Measurements from ENCODE around the gene CD40LG.

The CD40LG gene

DNA sequence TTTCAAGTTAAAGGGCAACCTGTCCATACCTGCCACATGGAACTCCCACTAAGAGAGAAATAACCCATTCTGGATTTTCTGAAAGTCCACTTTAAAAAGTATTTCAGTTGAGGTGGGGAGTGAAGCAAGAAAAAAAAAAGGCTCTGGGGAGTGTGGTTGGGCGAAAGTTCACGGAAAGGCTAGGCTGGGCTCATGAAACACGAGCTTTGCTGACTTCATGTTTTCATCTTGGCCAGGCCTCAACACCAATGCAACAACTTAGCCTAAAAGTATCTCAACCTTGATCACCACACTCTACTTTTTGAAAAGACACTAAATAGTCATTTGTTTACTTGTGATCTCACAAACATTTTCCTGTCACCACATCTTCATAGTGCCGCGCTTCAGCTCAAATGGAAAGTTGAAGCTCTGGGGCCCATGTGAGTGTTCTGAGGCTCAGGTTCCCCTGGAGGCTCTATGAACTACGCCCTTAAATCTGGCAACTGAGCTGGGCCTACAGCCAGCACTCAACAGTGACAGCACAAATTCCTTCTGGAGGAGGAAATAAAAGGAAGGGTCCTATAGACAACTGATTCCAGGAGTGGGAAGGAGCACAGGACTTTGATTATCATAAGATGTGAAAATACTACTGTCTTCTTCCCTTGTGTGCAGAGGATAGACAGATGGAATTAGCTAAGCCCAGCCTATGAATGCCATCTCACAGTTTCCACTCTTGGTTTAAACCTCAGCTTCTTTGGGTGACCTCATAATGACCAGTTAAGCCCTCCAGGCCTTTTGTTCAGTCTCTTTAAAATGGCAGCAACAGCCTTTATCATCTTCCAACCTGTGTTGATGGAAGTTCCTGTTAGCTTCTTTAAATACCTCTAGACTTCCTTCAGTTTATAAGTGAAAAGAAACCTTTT is 5.1 kb downstream of the CD40LG start:
- DNase-seq: no peak

DNA sequence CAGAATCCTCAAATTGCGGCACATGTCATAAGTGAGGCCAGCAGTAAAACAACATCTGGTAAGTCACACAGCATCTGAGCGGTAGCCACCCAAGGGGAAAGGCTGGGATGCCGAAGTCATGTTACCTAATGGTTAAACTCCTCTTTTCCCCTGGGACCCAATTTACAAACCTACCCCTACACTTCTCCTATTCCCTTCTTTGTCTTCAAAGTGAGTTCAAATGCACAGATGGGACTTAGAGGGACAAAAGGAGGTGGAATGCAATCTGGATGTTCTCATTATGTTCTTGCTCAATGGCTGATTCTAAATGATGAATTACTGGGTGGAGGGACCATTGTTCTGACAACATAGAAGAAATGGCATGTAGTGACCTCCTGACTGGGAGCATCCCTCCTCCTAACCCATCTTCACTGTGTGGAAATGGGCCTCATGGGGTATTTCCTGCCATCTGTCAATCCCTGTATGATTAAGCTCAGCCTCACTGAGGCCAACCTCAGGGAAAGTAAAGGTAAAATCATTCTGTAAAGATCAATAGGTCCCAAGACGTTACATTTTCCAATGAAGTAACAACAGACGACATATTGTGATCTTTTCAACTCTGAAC is 8.5 kb downstream of the CD40LG start:
- no peak for DNase-seq

DNA sequence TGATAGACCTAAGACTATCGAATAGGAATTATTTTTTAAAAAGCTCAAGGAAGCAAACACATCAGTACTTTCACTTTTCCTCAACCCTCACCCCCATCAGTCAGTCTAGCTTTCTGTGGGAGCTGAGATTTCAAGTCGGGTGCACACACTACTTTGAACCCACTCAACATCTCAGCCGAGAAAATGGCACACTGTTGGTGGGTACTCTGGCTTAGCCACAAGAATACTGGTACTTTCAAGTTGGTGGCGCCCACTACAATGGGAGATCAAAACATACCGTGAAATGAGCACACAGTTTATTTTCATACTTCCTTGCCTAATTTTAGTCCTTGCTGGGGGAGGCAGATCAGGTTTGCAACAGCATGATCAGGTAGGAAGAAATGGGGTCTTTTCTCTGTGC is 10.2 kb downstream of the CD40LG start:
- no peak for DNase-seq

DNA sequence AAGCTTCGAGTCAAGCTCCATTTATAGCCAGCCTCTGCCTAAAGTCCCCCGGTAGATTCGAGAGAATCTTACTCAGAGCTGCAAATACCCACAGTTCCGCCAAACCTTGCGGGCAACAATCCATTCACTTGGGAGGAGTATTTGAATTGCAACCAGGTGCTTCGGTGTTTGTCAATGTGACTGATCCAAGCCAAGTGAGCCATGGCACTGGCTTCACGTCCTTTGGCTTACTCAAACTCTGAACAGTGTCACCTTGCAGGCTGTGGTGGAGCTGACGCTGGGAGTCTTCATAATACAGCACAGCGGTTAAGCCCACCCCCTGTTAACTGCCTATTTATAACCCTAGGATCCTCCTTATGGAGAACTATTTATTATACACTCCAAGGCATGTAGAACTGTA is 11.2 kb downstream of the CD40LG start:
- no peak for DNase-seq

DNA sequence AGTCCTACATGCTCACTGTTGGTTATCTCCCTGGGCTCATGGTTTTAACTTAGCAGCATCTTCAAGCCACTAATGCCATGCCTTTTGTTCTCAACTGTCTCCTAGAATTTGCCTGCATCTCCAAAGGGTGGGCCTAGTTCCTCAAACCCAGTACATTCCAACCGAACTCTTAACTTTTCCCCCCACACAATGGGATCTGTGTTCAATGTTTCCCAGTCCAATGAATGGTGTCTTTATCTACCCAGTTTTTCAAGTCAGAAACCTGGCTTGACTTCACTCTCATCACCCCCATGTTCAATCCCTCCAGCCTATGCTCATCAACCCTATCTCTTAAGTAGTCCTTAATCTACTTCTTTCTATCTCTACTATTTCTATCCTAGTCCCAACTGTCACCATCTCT is 12.9 kb downstream of the CD40LG start:
- no peak for DNase-seq

GRCh38 chrX:136662104-136662503 is 14.1 kb downstream of the CD40LG start:
- DNase-seq: no peak

DNA sequence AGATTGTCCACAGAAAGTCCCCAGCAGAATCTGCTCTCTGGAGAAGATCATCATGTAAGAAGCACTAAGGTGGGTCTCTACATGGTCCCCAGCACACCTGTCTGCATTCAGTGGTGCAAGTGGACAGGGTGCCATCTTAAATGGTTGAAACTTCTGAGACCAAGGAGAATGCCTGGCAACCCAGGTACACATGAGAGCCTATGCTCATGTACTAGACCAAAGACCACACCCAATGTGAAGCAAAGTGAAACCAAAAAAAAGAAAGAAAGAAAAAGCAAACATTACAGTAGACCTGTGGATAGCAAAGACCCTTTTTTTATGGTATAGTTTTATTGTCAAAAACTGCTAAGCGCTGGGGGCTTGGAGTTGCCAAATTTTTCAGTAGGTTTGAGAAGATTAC is 15.0 kb downstream of the CD40LG start:
- no peak for DNase-seq

DNA sequence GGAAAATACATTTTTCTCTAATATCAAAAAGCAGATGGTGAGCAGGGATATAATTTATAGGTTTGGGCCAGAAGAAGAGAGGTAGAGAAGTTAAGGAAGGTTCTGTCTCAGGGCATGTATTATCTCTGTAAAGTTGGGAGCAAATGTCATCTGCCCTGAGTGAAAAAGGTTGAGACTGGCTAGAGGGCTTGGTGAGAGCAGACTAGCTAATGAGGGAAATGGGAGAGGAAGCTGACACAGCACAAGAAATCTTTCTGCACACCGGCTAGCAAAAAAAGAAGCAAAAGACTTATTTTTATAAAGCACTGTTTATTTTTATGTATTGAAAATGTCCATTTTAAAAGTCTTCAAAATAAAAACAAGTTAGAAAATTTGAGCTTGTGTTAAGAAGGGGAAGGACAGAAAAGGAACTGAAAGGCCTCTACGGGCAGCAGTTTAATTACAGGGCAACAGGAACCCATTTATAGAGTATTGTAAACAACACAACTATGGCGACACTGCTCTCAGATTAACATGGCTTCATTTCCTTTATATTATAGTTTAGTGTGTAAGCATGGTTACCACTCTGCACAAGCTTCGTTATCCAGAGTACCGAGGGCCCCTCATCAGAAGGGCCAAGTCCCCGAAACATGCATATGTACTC is 17.4 kb downstream of the CD40LG start:
- peak; percentile 39 for DNase-seq

GRCh38 chrX:136666088-136666487 is 18.1 kb downstream of the CD40LG start:
- DNase-seq: no peak

- DNase-seq: no peak
Observed at GRCh38 chrX:136667446-136668168, 19.6 kb downstream of the CD40LG start.

GRCh38 chrX:136671006-136671610 is 23.1 kb downstream of the CD40LG start:
- no peak for DNase-seq

GRCh38 chrX:136674270-136674985 is 26.5 kb downstream of the CD40LG start:
- no peak for DNase-seq

DNA sequence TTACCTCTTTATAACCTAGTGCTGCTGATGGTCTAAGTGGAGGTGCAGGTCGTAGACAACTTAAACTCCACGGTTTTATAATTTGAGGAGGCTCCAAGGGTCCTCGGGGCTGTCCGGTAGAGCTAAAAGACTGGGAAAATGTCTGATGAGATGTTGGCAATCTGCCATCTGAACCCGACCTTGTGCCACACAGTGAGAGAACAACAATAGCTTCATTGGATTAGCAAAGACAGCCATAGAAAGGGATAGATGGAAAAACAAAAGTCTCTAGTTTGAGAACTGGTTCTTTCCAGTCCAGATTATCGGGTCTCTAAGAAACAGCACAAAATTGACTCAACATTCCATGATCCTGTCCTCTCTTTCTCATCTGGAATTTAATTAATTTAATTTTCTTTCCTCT is 31.6 kb downstream of the CD40LG start:
- no peak for DNase-seq

DNA sequence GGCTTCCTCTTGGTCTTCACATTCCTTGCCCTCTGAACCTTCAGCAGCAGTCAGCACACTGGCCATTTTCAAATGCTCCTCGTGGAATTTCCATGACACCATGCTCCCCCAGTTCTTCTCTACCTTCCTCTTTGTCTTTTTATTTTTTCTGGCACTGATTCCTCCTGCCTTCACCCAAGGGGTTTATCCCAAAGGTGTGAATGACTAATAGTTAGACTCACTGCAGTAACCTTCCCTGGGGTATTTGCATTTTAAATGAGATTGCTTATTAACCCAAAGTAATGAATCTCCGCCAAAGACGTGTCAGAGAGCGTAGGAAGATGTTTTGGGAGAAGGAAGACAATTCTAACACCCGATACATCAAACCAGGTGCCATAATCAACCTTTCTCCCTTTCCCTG is 36.2 kb downstream of the CD40LG start:
- no peak for DNase-seq

DNA sequence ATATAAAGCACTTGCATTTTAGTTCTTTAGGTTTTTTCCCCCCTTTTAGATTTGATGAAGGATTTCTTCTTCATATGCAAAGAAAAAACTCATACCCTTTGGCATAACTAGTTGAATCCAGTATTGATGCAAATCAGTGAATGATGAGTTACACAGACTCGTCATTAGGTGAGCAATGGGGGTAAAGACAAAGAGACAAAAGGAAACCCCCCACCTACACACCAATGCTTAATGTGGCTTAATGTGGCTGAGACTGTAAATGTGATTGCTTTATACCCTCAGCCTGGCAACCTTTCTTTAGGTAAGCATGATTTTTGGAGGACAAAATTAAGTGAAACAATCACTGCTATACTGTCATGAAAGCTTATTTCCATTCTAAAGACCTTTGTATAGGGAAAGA is 39.5 kb downstream of the CD40LG start:
- DNase-seq: no peak

- no peak for DNase-seq
Observed at GRCh38 chrX:136689436-136689835, 41.5 kb downstream of the CD40LG start.

- no peak for DNase-seq
Observed at GRCh38 chrX:136691028-136691809, 43.3 kb downstream of the CD40LG start.

DNA sequence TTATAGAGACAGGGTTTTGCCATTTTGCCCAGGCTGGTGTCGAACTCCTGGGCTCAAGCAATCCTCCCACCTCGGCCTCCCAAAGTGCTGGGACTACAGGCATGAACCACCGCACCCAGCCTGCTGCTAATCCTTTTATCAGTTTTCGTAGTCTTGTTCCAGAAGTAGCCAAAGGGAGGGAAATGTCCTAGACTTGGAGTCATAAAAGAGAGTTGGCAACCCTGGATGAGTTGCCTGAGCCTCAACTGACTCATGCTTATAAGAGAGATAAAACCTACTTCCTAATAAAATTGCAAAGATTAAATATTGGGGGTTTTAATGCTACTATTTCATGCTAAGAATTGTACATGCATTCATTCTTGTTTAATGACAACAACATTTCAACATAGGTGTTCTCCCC is 44.3 kb downstream of the CD40LG start:
- no peak for DNase-seq

GRCh38 chrX:136694431-136695087 is 46.6 kb downstream of the CD40LG start:
- DNase-seq: peak; percentile 11

DNA sequence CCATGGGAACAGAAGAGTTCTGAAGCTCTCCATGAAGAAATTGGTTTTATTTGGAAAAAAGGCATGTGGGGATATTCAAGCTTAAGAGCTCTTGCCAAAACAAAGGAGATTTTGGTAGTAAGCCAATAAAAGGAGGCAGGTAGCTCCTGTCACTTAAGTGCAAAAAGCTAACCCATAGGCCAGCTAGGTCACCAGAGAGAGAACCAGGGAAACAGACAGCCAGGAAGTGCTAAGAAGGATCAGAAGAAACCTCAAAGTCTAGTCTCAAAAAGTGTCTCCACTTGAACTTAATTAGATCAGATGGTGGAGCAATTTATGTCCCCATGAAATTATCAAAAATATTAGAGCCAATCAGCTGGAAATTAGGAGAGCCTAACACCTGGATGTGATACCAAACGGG is 49.2 kb downstream of the CD40LG start:
- no peak for DNase-seq

- no peak for DNase-seq
Observed at GRCh38 chrX:136708348-136708747, 60.4 kb downstream of the CD40LG start.

Measured in inflammatory macrophage treated with lipopolysaccharide for 4 hours (primary cell).